HG02870 (cell line): ENCODE results near the gene TIMM10.
"Not testable (repeated sequence)": the region's sequence is repeated elsewhere in the genome, so short reads cannot be mapped to it uniquely, and the experiment has no call there.

ENCODE experiments used
- ATAC-seq: cut with Tn5 transposase; IDR thresholded peaks from one replicate; pipeline ENCODE4 v1.9.1; 2021; ENCODE audit warnings: mild to moderate bottlenecking, moderate library complexity; ENCODE audit not compliant: unreplicated experiment

TIMM10 gene

DNA sequence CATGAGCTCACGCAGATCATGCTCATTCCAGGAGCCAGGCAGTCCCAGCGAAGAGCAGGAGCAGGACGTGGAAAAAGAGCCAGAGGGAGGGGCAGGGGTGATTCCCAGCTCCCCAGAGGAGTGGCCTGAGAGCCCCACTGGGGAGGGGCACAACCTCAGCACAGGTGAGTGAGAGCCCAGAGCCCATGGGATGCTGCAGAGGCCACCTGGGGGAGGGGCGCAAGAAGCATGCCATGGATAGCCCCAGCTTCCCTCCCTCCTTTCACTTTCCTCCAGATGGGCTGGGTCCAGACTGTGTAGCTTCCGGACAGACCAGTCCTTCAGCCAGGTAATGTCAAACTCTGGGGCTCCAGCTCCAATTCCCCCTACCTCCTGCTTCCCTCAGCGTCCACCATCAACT is 13.0 kb upstream of the TIMM10 start:
- ATAC-seq = no peak

DNA sequence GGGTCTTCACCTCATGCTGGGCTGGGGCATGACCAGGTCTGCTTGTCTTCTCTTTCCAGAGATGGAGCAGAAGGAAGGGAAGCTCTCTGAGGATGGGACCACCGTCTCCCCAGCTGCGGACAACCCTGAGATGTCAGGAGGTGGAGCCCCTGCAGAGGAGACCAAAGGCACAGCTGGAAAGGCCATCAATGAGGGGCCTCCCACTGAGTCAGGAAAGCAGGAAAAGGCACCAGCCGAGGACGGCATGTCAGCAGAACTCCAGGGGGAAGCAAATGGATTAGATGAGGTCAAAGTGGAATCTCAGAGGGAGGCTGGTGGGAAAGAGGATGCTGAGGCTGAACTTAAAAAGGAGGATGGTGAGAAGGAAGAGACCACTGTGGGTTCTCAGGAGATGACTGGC is 12.0 kb upstream of the TIMM10 start:
- ATAC-seq = no peak

DNA sequence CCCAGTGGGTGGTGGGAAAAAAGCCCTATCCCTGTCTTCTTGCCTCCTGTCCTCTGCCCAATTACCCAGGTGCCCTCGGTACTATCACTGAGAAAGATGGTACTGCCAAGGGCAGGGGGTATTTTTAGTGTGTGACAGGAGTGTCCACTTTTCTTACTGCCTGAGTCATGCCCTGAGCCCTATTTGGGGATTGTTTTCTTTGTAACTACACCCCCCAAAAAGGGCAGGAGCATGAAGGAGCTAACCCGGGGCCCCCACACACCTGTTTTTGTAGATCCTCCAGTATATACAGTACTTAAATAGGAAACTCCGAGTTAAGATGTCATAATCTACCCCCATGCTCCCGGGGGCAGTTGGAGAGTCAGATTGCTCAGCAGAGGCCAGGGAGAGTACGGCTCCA is 10.6 kb upstream of the TIMM10 start:
- no peak for ATAC-seq

DNA sequence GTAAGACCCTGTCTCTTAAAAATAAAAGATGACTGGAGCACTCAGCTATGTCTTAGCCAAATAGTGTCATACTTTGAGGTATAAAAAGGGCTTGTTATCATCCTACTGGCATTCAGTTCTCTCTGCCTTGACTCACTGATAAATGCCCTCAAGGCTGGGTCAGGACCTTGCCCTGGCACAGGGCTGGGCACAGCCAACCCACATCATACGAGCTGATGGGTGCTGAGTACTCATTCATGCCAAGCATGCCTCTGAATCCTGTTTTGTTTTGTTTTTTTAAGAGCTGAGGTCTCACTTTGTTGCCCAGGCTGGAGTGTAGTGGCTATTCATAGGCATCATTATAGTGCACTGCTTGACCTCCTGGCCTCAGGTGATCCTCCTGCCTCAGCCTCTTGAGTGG is 8.8 kb upstream of the TIMM10 start:
- no peak for ATAC-seq

DNA sequence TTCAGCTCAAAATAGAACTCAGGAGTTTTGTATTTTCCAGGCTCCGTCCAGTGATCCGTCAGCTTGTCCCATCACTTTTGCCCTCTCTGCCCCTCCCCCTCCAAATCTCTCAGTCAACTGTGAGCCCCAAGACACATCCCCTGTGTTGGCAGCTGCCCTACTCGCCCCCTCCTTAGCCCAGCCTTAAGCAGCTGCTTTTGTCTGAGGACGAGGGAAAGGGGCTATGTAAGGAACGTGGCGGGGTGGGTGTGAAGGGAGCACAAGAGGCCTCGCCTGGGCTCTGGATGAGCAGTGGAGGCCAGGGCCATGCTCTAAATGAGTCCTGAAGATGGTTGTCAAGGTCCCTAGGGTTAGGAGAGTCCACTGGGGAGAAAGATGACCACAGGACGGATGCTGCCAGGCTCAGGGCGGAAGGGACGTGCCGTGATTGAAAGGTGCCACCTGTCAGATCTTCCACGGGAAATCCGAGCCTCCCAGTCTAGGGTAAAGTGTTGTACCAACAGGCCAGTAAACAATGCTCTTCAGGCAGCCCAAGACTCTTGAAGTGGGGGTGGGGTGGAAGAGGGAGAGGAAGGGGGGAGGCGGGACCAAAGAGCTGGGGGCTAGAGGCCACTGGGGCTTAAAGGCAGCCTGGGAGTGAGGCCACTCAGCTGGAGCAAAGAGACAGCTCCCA is 6.5 kb upstream of the TIMM10 start, which contains the start of gene SMTNL1:
SMTNL1 (plus strand) TSS at position 649 of the 673 bp plus-strand sequence. CDS start 5,048 bp downstream, outside the sequence.
- ATAC-seq = no peak

DNA sequence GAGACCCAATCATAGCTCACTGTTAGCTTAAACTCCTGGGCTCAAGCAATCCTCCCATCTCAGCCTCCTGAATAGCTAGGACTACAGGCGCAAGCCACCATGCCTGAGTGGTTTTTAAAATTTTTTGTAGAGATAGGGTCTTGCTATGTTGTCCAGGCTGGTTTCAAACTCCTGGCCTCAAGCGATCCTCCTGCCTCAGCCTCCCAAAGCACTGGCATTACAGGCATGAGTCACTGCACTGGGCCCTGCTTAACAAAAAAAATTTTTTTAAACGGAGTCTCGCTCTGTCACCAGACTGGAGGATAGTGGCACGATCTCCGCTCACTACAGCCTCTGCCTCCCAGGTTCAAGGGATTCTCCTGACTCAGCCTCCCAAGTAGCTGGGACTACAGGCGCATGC is 3.9 kb upstream of the TIMM10 start:
- not testable (repeated sequence) for ATAC-seq

DNA sequence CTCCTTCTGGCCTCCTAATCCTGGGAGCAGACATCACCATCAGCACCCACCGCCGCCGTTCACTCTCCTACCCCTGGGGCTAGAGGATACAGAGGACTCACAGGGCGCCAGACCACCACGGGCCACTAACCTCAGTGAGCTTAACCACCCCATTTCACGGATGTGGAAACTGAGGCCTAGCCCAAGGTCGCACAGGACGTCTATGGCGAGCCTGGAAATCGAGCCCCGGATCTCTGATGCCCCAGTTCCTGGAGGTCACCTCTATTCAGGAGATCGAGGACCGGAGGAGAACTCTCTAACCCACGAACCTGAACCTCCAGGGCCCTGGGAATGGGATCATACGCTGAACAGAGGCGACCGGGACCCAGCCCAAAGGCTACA is 349 bp downstream of the TIMM10 start:
- peak; percentile 1 for ATAC-seq

DNA sequence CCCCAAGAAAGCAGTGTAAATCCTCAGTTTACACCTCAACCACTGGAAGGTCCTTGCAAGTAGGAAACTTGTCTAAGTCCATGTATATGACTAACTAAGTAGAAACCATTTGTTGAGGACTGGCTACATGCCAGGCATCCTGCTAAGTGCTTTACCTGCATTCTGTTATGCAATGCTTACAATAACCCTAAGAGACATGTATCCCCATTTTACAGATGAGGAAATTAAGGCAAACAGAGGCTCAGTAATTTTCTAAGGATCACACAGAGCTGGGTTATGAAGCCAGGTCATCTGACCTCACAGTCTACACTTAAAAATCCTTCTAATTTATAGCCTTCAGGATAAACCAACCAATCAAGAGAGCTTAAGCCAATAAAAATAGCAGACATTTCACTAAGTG is 1.5 kb downstream of the TIMM10 start:
- no peak for ATAC-seq

DNA sequence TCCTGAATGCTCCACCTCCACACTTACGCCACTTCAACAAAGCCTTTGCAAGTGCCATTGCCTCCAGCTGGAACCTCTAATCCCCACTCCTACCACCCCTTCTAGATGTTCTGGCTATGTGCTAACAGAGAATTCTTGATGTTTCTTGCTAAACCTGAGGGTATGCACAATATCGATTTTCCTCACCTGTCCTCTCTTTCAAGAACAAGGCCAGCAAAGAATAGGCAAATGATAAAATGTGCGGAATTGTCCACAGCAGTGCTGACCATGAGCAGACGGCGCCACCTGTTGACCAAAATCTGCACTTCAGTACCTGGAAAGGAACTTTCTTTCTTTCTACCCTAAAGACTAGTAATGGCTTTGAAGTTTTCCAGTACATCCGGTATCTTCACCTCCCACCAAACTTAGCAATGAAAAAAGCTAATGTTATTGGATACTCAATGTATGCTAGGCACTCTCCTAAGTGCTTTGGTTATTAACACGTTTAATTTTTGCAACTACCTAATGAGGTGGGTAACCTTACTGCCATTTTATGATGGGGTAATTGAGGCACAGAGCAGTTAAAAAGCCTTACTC is 3.4 kb downstream of the TIMM10 start:
- ATAC-seq = no peak

DNA sequence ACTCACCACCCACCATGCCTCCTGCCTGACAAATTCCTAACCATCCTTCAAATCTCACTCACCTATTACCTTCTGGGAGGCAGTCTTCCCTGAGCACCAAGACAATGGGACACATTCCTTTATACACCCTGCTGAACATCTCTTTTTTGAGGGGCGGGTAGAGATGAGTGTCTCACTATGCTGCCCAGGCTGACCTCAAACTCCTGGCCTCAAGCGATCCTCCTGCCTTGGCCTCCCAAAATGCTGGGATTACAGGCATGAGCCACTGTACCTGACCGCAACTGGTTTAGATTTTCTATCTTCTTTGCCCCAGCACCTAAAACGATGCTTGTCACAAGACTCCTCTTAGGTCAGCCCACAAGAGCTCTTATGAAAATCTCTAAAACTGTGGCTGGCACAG is 7.1 kb downstream of the TIMM10 start:
- ATAC-seq = no peak

DNA sequence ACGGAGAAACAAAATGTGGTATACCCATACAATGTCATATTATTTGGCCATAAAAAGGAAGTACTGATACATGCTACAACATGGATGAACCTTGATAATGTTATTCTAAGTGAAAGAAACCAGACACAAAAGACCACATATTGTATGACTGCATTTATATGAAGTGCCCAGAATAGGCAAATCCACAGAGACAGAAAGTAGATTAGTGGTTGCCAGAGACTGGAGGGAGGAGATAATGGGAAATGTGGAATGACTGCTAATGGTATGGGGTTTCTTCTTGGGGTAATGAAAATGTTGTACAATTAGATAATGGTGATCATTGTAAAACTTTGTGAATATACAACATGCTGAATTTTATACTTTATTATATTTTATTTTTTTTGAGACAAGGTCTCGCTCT is 9.4 kb downstream of the TIMM10 start:
- ATAC-seq = no peak

DNA sequence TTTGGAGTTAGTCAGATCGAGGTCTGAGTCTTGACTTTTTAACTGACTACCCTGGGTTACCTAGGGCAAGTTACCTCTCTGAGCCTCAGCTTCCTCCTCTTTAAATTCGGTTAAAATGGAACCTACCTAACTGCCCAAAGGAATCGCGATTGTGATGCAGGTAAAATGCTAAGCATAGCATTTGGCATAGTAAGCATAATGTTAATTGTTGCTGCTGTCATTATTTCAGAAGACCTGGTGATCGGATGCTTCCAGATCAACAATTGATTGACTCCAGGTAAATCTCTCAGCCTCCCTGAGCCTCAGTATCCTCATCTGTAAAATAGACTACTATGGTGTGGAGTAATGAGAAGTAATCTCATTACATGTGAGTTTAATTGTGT is 14.5 kb downstream of the TIMM10 start:
- ATAC-seq = no peak

DNA sequence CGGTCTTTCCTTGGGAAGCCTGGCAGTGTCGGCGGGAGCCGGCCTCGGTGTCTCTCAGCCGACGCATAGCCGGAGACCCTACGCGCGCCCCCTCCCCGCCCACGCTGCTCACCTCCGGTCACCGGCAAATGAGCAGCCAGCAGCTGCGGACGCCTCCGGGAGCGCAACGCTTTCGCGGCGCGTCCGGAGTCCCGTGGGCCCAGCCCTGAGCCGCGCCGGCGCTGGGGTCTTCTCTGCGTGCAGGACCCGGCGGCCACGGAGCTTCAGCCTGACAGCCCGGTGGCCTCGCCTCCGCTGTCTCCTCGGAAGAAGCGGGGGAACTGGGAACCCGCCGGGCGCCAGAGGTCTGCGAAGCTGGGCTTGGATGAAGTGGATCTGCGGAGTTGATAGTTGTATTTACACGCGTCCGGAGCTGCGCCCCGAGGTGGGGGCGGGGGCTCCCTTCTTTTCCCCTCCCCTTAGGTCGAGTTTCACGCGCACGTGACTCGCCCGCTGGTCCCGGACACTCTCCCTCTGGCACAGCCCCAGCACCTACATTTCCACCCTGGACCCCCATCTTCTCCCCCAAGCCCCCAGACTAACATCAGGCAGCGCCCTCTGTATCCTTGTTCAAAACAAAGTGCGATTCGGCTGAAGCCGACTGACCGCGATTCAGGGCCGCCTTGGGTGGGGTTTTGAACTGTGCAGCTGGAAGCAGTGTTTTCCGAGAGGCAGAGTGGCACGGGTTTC is 15.1 kb downstream of the TIMM10 start, which contains the start of gene SLC43A1:
SLC43A1 (minus strand) TSS at position 371 of the 729 bp plus-strand sequence. CDS start 1,591 bp downstream, outside the sequence.
- peak; percentile 46 for ATAC-seq

DNA sequence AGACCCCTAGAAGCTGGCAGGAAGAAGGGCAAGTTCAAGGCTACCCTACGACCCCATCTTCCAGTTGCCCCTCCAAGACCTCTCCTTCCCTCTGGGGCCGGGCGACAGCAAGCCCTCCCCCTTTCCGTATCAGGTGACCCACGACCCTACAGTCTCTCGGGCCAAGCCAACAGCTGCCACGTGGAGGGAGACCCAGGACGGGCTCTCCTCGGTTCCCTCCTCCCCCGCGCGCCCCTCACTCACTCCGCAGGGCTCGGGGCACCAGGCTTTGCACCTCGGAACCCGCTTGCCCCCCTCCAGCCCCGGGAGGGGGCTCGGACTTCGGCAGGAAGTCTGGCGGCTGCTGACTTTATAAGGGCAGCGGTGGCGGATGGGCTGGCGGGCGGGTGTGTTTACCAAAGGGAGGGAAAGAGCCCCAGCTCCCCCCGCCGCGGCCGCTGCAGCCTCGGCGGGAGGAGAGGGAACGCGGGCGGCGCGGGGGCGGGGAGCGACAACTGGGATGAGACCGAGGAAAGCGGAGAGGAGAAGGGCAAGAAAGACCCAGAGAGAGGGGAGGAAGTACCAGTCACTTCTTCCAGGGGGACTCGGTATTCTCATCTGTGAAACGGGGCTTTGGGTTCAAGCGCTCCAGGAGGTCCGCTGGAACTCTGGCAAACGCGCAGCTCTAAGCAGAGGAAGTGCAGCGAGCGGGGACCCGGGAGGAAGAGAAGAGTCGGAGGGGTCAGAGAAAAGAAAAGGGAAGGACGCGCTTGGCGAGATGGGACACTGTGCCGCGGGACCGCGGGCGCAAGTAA is 15.8 kb downstream of the TIMM10 start:
- peak; percentile 40 for ATAC-seq

DNA sequence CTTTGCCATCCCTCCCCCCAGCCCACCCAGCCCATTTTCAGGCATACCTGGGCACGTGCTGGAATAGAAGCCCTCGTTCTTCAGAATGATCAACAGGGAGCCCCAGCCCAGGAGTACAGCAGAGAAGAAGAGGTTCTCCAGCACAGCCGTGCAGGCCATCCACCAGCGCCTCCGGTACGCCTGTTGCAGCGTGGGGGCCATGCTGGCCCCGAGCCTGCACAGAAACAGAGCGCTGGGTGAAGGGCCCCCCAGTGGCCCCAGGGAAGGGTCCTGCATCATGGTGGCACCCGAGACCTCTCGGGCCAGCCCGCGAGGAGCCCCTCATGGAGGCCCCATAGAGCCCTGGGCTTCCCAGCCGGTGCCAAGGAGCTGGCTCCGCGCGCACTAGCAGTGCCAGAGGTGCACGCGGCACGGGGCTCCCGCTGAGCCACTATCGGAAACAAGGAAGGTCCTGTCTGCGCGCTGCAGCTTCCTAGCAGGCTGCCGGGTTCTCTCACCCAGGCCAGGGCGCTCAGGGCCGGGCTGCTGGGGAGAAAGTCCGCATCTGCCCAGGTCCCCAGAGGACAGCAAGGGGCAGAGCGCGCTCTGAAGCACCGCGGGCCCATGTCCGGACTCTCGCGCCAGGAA is 16.5 kb downstream of the TIMM10 start:
- ATAC-seq = peak; percentile 40

DNA sequence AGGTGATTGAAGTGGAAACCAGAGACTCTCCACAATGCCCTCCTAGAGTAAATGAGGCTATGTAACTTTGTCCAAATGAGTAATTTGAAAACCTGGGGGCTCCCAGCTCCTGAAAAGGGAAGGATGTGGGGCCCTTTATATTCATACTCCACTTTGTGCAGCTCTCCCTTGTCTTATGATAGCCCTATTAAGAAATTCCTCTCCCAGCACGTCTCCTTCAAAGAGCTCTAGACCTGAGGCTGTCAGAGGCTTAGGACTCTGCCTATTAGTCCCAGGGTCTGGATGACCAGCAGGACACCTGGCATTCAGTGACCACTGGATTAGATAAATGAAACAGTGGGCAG is 17.1 kb downstream of the TIMM10 start:
- ATAC-seq = no peak

DNA sequence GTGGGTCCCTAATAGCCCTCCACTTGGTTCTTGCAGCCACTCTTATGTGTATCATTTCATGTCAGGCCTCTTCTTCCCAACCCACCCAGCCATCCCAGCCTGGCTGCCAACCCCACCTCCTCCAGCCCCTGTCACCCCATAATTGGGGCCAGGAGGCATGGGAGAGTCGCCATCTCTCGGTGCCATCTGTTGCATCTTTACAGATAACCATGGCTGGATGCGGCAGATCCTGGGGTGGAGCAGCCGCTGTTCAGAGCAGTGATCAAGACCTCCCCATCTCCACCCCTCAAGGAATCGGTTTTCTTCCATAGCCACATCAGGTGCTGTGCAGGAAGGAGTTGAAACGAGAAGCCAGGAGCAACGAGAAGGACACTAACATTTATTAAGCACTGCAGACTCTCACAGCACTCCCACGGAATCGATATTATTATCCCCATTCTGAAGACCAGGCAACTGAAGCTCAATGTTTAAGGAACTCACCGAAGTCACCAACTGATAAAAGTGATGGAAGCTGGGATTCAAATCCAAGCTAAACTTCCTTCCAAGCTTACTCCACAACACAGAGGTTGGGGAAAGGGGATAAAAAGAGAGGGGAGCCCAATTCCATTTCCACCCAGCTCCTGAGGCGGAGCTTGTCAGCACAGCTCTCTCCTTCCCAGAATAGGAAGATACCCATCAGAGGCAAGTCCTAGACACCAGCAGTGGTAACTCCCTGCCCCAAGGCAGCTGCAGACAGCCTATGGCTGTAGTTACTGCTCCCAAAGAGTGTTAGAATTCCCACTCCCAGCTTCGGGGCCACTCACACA is 17.7 kb downstream of the TIMM10 start:
- no peak for ATAC-seq

DNA sequence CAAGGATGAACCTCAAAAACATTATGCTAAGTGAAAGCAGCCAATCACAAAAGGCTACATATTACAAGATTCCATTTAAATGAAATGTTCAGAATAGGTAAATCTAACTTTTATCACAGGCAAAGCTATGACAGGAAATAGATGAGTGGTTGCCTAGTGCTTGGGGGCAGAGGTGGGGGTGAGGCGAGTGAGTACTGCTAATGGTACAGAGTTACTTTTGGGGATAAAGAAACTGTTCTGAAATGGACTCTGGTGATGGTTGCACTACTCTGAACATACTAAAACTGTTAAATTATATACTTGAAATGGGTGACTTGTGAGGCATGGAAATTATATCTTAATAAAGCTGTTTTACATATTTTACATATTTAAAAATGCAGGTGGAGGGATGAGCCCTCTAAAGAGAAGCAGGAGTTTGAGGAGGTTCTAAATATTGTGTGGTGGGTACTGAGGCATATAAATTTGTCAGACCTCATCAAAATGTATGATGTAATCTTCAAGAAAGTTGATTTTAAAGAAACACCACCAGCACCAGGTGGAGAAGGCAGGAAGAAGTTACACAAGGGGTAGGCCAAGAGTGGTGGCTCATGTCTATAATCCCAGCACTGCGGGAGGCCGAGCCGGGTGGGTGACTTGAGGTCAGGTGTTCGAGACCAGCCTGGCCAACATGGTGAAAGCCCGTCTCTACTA is 18.7 kb downstream of the TIMM10 start:
- no peak for ATAC-seq

DNA sequence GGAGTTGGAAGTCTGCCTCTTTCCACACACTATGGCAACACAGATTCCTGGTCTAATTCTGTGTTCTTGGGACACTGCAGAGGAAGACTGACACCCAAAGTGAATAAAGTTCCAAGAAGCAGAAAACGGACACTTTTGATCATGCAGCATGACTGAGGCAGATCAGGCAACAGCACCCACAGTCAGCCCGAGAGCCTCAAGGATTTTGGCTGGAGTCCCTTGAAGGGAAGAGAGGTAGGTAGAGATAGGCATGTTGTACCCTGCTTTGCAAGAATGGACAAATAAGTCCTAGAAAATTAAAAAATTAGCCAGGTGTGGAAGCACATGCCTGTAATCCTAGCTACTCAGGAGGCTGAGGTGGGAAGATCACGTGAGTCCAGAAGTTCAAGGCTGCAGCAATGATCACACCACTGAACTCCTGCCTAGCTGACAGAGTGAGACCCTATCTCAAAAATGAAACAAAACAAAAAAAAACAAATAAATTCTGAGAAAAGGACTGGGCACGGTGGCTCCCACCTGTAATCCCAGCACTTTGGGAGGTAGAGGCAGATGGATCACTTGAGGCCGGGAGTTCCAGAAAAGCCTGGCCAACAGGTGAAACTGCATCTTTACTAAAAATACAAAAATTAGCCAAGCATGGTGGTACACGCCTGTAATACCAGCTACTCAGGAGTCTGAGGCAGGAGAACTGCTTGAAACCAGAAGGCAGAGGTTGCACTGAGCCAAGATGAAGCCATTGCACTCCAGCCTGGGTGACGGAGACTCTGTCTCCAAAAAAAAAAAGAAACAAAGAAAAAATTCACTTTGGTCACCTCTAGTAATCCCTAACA is 22.0 kb downstream of the TIMM10 start:
- no peak for ATAC-seq
